PC-3 (cell line): ENCODE results near the gene DIP2C. TPM values are rescaled to one million over a fixed set of nuclear protein-coding genes. Genes with fewer than 3 reads are reported as not detected.
A peak's percentile ranks its signal among the peaks of the same experiment; 100 is the strongest.

ENCODE experiments used
- ATAC-seq: fragments of 200-7000 bp; cut with Tn5 transposase; 2 replicates; pipeline ENCODE4 v1.9.1; 2020; ENCODE audit warnings: mild to moderate bottlenecking, moderate library complexity
- BruUV-seq: library from RNA; stranded (reverse); fragments of 400-500 nt; replicated peaks from 2 replicates; lab custom pipeline; 2021; lab: Mats Ljungman, UMichigan
- CTCF ChIA-PET: fragments of 300-600 bp; sonication (Branson Sonifier 250); formaldehyde crosslinking; loops from one replicate; lab custom pipeline; 2022; ENCODE audit warnings: antibody characterized with exemption; lab: Charles Lee
- POLR2A ChIA-PET: fragments of 300-600 bp; sonication (Branson Sonifier 250); formaldehyde crosslinking; loops from one replicate; lab custom pipeline; 2022; ENCODE audit warnings: antibody characterized with exemption; ENCODE audit not compliant: unreplicated experiment; lab: Charles Lee
- DNase-seq: peaks from one replicate; pipeline ENCODE4 v3.0.0-alpha.2; 2015
- H2AFZ ChIP-seq: fragments of 300-600 bp; sonication (generic); 2 replicates; pipeline ENCODE4 v1.6.0; 2016; ENCODE audit warnings: antibody characterized with exemption, low read length
- H3F3A ChIP-seq: fragments of 300-600 bp; sonication (generic); one replicate; pipeline ENCODE4 v1.6.0; 2017; ENCODE audit warnings: antibody characterized with exemption, low read length, control low read depth, mild to moderate bottlenecking; ENCODE audit not compliant: unreplicated experiment
- H3K27ac ChIP-seq: fragments of 300-600 bp; sonication (generic); 2 replicates; pipeline ENCODE4 v1.5.1; 2016; ENCODE audit warnings: mild to moderate bottlenecking, low read length
- H3K27me3 ChIP-seq: fragments of 300-600 bp; sonication (generic); 2 replicates; pipeline ENCODE4 v1.6.1; 2016; ENCODE audit warnings: low read length, mixed read lengths
- H3K36me3 ChIP-seq: fragments of 300-600 bp; sonication (generic); 2 replicates; pipeline ENCODE4 v1.6.1; 2016; ENCODE audit warnings: low read depth, mixed run types, low read length, mixed read lengths
- H3K4me1 ChIP-seq: fragments of 300-600 bp; sonication (generic); 2 replicates; pipeline ENCODE4 v1.5.1; 2016; ENCODE audit warnings: low read length; ENCODE audit not compliant: insufficient read depth
- H3K4me2 ChIP-seq: fragments of 300-600 bp; sonication (generic); 2 replicates; pipeline ENCODE4 v1.6.0; 2016; ENCODE audit warnings: low read length
- H3K4me3 ChIP-seq: fragments of 300-600 bp; sonication (generic); 2 replicates; pipeline ENCODE4 v1.5.1; 2016; ENCODE audit warnings: mild to moderate bottlenecking, low read length, mixed read lengths
- H3K79me2 ChIP-seq: fragments of 300-600 bp; sonication (generic); 2 replicates; pipeline ENCODE4 v1.6.1; 2017; ENCODE audit warnings: low read length, mixed read lengths
- H3K9ac ChIP-seq: fragments of 300-600 bp; sonication (generic); 2 replicates; pipeline ENCODE4 v1.6.0; 2016; ENCODE audit warnings: mild to moderate bottlenecking, low read length
- H3K9me2 ChIP-seq: fragments of 300-600 bp; sonication (generic); replicated peaks from 2 replicates; pipeline ENCODE4 v1.6.1; 2016; ENCODE audit warnings: mixed run types, low read length, mixed read lengths
- H3K9me3 ChIP-seq: fragments of 300-600 bp; sonication (generic); 2 replicates; pipeline ENCODE4 v1.6.1; 2016; ENCODE audit warnings: low read length, mixed read lengths
- H4K20me1 ChIP-seq: fragments of 300-600 bp; sonication (generic); 2 replicates; pipeline ENCODE4 v1.6.1; 2016; ENCODE audit warnings: low read length, mixed read lengths
- EZH2 ChIP-seq: fragments of 300-600 bp; sonication (generic); IDR thresholded peaks from one replicate; pipeline ENCODE4 v1.6.1; 2017; ENCODE audit warnings: antibody characterized with exemption, mild to moderate bottlenecking, low read length; ENCODE audit not compliant: unreplicated experiment
- EZH2phosphoT487 ChIP-seq: fragments of 300-600 bp; sonication (generic); IDR thresholded peaks from 2 replicates; pipeline ENCODE4 v1.6.1; 2018; ENCODE audit warnings: mild to moderate bottlenecking, antibody characterized with exemption, low read length, borderline replicate concordance
- intact Hi-C: fragments of 100-400 bp; cut with micrococcal nuclease; formaldehyde crosslinking; loops from 2 replicates; pipeline ENCODE4 v1.9.0; 2023
- total RNA-seq: library from RNA; depleted of rRNA; stranded (reverse); fragments of >200 nt; gene quantifications from 2 replicates; pipeline ENCODE4 v1.2.3, GENCODE V29; 2014
- TF ChIP-seq, protein P1 (sequence below): fragments of 300-600 bp; sonication (generic); conservative IDR thresholded peaks from 2 replicates; pipeline ENCODE4 v1.5.1; 2017; ENCODE audit warnings: antibody characterized with exemption, low read depth, mild to moderate bottlenecking, low read length

DIP2C gene
- total RNA-seq, 1 experiment from 2014 or later: 3.1 TPM

DNA sequence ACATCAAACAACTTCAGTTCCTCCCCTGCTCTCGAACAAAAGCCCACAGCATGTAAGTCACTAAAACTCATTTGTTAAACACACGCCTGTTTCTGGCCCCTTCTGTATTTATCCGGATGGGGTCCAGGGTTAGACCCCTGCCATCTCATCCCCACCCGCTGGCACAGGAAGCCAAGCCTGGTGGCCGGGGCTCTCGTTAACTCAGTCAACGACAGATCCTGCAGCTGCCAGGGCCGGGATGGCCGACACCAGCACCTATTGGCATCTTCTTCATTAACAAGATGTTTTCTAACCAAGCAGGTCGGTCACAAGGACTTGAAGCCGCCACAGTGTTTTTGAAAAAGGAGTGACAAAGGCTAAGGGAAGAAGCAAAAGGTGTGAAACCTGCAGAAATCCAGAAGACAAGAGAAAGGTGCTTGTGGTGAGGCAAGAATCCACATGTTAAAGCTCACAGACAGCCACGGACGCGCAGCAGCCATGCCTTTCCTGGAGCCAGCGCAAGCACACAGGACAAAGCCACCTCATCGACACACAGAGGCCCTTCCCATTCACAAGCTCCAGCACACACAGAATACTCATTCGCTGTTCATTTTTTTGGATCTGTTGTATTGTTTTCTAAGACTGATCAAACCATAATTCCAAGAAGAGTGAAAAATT is 202.7 kb downstream of the DIP2C start:
- H4K20me1 ChIP-seq: no peaks in the 10 kb centered on the region
- no TSS peak for BruUV-seq
- H3K79me2 ChIP-seq: no peaks in the 10 kb centered on the region
- no peak for TF ChIP-seq EZH2
- TF ChIP-seq EZH2phosphoT487: no peak
- TF ChIP-seq, protein P1, sequence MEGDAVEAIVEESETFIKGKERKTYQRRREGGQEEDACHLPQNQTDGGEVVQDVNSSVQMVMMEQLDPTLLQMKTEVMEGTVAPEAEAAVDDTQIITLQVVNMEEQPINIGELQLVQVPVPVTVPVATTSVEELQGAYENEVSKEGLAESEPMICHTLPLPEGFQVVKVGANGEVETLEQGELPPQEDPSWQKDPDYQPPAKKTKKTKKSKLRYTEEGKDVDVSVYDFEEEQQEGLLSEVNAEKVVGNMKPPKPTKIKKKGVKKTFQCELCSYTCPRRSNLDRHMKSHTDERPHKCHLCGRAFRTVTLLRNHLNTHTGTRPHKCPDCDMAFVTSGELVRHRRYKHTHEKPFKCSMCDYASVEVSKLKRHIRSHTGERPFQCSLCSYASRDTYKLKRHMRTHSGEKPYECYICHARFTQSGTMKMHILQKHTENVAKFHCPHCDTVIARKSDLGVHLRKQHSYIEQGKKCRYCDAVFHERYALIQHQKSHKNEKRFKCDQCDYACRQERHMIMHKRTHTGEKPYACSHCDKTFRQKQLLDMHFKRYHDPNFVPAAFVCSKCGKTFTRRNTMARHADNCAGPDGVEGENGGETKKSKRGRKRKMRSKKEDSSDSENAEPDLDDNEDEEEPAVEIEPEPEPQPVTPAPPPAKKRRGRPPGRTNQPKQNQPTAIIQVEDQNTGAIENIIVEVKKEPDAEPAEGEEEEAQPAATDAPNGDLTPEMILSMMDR: no peak
- H3K27ac ChIP-seq: no peak overlapping the region
- no peaks in the 10 kb centered on the region for H3K4me1 ChIP-seq
- H3K36me3 ChIP-seq: no peaks in the 10 kb centered on the region
- no peak for DNase-seq
- H2AFZ ChIP-seq: no peak overlapping the region
- intact Hi-C loops: loop anchor here (10.0 kb wide), 1 partner anchor 252 kb away; no protein-coding TSS in a partner anchor
- no peak overlapping the region for H3K4me3 ChIP-seq
- H3K9ac ChIP-seq: no peak overlapping the region
- no peaks in the 10 kb centered on the region for H3K9me3 ChIP-seq
- ChIA-PET CTCF (no interaction called here), POLR2A (no interaction called here)
- ATAC-seq: no peak
- no peaks in the 10 kb centered on the region for H3F3A ChIP-seq
- H3K4me2 ChIP-seq: no peak overlapping the region
- no peaks in the 10 kb centered on the region for H3K9me2 ChIP-seq
- H3K27me3 ChIP-seq: no peaks in the 10 kb centered on the region

DNA sequence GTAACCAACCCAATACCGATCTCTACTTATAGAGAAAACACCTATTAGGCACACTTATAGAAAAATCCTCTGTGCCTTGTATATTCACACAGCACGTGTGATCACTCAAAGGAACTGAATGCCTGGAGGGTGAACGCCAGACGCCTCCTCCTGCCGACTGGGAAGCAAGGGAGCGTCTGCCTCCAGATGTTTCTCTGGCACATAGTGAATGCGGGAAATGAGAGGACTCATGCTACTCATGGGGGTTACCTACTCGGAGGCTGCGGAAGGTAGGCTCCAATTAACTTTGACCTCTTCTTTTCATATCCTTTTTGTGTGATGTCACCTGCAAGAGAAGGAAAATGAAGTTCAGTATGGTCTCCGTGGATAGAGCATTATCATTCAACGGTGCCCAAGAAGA is 203.3 kb downstream of the DIP2C start:
- H3K9ac ChIP-seq: no peak overlapping the region
- no peaks in the 10 kb centered on the region for H3K9me2 ChIP-seq
- ChIA-PET CTCF (interaction anchor here (0.6 kb wide), 1 partner anchor 73 kb away, joined by 15 read pairs; no protein-coding TSS in a partner anchor), POLR2A (no interaction called here)
- H3K4me2 ChIP-seq: no peak overlapping the region
- no peak for TF ChIP-seq EZH2
- TF ChIP-seq, protein P1: no peak
- no peak for TF ChIP-seq EZH2phosphoT487
- no peaks in the 10 kb centered on the region for H3K4me1 ChIP-seq
- ATAC-seq: no peak
- no peaks in the 10 kb centered on the region for H3K27me3 ChIP-seq
- H4K20me1 ChIP-seq: no peaks in the 10 kb centered on the region
- no peak overlapping the region for H3K4me3 ChIP-seq
- no peaks in the 10 kb centered on the region for H3K79me2 ChIP-seq
- H2AFZ ChIP-seq: no peak overlapping the region
- no peak for DNase-seq
- intact Hi-C loops: loop anchor here (10.0 kb wide), 1 partner anchor 251 kb away; no protein-coding TSS in a partner anchor
- no TSS peak for BruUV-seq
- H3K9me3 ChIP-seq: no peaks in the 10 kb centered on the region
- no peak overlapping the region for H3K27ac ChIP-seq
- no peaks in the 10 kb centered on the region for H3F3A ChIP-seq
- no peaks in the 10 kb centered on the region for H3K36me3 ChIP-seq

DNA sequence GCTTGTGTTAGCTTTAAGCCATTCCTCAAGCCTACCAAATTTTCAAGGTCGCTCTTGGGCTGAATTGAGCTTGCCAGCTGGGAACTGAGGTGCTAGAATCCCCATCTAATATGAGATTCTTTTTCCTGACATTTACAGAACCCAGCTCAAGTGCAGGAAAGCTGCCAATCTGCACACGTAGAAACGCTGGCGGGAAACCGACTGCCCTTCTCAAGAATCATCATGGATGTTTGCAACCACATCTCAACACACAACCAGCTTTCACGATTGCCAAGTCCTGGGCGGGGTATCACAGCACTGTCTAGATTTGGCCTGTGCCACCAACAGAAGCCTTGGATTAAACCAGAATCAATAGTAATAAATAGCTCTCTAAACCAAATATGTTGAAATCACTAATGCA is 203.7 kb downstream of the DIP2C start:
- peak overlapping the region; percentile 77; the same call in 1 of the 2 replicates for H3K4me3 ChIP-seq
- peak overlapping the region; percentile 92 for H3K4me2 ChIP-seq
- no peaks in the 10 kb centered on the region for H3F3A ChIP-seq
- CTCF ChIA-PET: interaction anchor here (0.6 kb wide), 1 partner anchor 73 kb away, joined by 15 read pairs; no protein-coding TSS in a partner anchor
- BruUV-seq: no TSS peak
- no peaks in the 10 kb centered on the region for H3K4me1 ChIP-seq
- no peak overlapping the region for H3K27ac ChIP-seq
- TF ChIP-seq, protein P1: no peak
- no peak for TF ChIP-seq EZH2
- no peak for TF ChIP-seq EZH2phosphoT487
- DNase-seq (no peak), ATAC-seq (no peak)
- H3K79me2 ChIP-seq: no peaks in the 10 kb centered on the region
- no peaks in the 10 kb centered on the region for H3K9me3 ChIP-seq
- POLR2A ChIA-PET: no interaction called here
- H3K9me2 ChIP-seq: no peaks in the 10 kb centered on the region
- 0 out of 2 replicates have a peak overlapping the region, but pooled peaks have one; percentile 79 for H2AFZ ChIP-seq
- no peaks in the 10 kb centered on the region for H3K36me3 ChIP-seq
- no peaks in the 10 kb centered on the region for H3K27me3 ChIP-seq
- no peaks in the 10 kb centered on the region for H4K20me1 ChIP-seq
- no peak overlapping the region for H3K9ac ChIP-seq
- intact Hi-C loops: loop anchor here (10.0 kb wide), 1 partner anchor 251 kb away; no protein-coding TSS in a partner anchor
